Stimulated activated CD4-positive, alpha-beta T cell treated with anti-CD3 and anti-CD28 coated beads, Interleukin-1b, Interleukin-23, amount 100 ng/mL, for 24 hours (primary cell): ENCODE data around the gene GTF2IRD2.
"Not testable (repeated sequence)": the region's sequence is repeated elsewhere in the genome, so short reads cannot be mapped to it uniquely, and the experiment has no call there.

Experiments
- DNase-seq, 4 experiments: peaks; one replicate each; pipeline ENCODE4 v3.0.0-alpha.2; 2020; ENCODE audit warnings: low read depth in 4 of 4, low spot score in 1 of 4

Gene GTF2IRD2

DNA sequence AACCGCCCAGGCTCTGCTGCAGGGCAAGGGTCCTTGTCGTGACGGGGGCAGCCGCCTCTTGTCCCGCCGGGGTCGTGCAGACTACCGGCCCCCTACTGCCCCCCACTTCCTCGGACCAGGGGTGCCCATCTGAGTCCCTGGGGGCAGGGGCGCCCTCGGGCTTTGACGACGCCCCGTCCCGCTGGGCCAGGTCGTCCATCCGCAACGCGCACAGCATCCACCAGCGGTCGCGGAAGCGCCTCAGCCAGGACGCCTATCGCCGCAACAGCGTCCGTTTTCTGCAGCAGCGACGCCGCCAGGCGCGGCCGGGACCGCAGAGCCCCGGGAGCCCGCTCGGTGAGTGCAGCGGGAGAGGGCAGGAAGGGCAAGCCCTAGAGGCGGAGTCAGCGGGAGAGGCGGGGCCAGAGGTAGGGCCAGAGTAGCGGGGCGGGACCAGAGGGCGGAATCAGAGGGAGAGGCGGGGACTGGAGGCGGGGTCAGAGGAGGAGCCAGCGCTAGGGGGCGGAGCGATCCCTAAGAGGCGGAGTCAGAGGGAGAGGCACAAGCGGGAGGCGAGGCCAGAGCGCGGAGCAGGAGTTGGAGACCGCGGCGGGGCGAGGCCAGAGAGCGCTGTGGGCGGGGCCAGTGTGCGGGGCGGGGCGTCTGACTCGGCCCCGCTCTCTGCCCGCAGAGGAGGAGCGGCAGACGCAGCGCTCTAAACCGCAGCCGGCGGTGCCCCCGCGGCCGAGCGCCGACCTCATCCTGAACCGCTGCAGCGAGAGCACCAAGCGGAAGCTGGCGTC is 62.8 kb downstream of the GTF2IRD2 start:
- DNase-seq = peak; percentile 75 to 93 (median 90)

DNA sequence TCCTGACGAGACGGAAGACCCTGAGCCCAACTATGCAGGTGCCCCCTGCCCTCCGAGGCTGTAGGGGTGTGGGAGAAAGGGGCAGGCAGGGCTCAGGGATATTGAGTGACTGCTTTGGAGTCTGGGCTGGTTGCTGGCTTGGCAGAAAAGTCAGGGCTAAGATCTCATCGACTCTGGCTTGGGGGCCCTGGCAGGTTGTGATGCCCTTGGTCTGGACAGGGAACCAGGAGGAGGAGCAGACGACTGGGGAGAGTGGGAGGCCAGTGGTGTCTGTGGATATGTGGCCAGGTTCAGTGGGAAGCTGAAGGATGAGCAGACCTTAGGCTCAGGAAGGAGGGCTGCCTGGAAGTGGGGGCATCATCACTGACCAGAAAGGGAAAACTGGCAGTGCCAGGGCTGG is 67.8 kb downstream of the GTF2IRD2 start:
- not testable (repeated sequence) for DNase-seq

DNA sequence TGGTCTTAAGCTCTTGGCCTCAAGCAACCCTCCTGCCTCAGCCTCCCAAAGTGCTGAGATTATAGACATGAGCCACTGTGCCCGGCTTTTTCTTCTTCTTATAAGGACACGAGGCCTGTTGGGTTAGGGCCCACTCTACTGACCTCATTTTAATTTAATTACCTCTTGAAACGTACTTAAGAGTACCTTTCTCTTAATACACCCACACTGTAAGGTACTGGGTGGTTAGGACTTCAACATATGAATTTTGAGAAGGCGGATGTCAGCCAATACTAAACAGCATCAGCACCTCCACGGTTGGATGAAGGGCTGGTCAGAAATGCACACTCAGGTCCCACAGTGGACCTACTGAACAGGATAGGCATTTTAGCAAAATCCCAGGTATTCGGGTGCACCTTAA is 69.7 kb downstream of the GTF2IRD2 start:
- DNase-seq = not testable (repeated sequence)

DNA sequence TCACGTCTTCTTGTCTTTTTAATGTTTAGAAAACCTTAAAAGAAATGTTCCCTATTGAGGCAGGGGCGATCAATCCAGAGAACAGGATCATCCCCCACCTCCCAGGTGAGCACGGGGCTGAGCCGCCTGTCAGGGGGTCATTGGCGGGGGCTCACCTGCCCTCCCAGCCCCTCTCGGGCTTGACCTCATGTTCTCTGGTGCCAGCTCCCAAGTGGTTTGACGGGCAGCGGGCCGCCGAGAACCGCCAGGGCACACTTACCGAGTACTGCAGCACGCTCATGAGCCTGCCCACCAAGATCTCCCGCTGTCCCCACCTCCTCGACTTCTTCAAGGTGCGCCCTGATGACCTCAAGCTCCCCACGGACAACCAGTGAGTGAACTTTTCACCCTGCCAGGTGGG is 72.4 kb downstream of the GTF2IRD2 start:
- DNase-seq = not testable (repeated sequence)

DNA sequence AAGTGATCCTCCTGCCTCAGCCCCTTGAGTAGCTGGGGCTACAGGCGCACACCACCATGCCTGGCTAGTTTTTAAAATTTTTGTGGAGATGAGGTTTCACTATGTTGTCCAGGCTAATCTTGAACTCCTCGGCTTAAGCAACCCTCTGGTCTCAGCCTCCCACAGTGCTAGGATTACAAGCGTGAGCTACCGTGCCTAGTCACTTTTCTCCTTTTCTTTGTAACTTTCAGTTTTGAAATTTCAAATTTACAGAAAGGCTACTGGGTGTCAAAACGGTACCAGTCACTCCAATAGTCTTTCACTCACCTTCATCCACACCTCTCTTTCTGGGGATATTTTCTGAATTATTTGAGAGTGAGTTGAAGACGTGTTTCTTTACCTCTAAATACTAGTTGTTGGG is 76.3 kb downstream of the GTF2IRD2 start:
- not testable (repeated sequence) for DNase-seq

DNA sequence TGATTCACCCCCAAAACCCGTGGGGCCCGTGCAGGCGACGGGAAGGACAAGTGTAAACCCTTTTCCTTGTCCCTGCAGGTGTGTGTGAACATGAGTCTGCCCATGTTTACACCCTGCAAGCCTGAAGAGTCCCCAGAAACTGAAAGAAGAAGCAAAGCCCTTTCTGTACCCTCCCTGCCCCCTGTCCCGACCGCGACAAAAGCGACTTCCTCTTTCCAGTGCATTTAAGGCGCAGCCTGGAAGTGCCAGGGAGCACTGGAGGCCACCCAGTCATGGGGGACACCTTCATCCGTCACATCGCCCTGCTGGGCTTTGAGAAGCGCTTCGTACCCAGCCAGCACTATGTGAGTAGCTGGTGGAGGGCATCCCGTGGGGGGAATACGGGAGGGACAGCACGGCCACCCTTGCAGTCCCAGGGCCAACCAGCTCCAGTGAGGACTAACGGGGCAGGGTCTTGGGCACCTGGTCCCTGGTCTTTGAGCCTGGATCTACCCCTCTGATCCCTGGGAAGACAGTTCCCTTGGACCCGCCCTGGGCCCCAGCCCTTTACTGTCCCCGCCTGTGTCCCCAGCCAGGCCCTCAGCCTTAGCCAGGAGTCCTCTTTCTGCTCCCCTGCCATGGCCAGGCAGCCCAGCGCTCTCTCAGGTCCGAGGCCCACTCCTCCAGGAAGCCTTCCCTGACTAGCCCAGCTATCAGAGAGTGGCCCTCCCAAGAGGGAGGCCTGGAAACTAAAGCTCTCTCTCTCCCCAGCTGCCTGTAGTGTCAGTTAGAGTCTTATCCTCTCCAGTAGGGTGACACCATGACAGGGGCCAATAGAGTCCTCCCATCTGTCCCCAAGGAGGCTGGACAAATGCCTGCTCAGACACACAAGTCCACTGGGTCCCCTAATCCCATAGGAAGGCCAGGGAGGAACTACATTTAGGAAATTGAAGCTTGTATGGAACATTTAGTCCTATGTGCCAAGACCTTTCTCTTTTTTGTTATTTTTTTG is 77.3 kb downstream of the GTF2IRD2 start, which contains the start of gene NCF1:
NCF1 (plus strand) TSS at position 252 of the 991 bp plus-strand sequence; CDS start at position 273, 21 bp downstream.
- not testable (repeated sequence) for DNase-seq

DNA sequence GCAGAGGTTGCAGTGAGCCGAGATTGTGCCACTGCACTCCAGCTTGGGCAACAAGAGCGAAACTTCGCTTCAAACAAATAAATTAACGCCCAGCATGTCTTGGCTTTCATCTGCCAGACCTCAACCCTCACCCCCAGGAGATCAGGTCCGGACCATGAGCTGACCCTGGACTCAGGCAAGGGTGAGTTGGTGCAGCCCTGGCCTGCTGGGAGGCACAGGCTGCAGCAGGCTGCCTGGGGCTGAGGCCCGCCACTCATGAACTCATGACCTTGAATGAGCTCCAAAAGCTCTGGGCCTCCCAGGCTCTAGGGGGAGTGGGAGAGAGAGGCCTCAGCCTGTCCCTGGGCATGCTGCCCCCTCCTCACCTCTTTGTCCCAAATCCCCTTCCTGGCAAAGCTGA is 79.3 kb downstream of the GTF2IRD2 start:
- not testable (repeated sequence) for DNase-seq

DNA sequence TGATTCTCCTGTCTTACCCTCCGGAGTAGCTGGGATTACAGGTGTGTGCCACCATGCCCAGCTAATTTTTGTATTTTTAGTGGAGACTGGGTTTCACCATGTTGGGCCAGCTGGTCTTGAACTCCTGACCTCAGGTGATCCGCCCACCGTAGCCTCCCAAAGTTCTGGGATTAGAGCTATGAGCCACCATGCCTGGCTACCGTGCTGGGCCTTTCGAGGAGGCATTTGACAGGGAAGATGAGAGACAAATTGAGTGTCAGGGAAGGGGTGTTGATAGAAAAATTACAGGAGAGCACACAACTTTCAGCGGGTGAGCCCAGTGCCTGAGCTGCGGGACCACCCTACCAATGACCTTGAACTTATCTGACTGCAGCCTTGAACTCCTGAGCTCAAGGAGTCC is 81.3 kb downstream of the GTF2IRD2 start:
- DNase-seq = not testable (repeated sequence)

DNA sequence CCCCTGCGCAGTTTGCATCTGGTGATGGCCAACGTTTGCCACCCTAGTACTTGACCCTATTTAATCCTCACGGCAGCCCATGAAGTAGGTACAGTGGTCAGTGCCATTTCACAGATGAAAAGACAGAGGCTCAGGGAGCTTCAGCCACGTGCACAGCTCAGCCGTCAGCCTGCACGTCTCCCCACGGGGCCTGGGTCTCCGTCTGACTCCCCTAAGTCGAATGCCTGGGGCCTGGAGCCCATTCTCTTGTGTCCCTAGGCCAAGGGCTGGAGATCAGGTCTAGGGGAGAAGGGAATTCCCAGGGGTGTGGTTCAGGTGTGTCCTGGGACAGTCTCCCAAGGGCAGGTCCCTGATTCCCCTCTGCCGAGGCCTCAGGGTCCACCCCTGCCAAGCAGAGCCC is 84.4 kb downstream of the GTF2IRD2 start:
- DNase-seq = not testable (repeated sequence)

DNA sequence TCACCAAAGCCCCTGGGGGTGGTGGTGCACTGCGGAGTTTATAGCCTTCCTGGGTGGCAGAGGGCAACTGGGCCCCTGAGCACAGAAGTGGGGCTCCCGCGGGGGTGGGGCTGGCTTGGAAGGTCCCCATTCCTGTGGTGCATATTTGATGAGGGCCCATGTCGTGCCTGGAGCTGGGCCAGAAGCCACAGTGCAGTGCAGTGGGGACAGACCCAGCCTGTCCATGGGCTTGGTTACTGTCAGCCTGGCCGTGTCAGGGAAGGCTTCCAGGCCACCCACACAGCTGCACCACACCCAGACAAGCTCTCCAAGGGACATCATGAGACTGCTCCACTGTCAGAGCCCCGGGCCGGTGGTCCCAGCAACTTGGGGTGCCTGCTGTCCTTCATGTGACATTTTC is 84.9 kb downstream of the GTF2IRD2 start:
- DNase-seq = not testable (repeated sequence)

DNA sequence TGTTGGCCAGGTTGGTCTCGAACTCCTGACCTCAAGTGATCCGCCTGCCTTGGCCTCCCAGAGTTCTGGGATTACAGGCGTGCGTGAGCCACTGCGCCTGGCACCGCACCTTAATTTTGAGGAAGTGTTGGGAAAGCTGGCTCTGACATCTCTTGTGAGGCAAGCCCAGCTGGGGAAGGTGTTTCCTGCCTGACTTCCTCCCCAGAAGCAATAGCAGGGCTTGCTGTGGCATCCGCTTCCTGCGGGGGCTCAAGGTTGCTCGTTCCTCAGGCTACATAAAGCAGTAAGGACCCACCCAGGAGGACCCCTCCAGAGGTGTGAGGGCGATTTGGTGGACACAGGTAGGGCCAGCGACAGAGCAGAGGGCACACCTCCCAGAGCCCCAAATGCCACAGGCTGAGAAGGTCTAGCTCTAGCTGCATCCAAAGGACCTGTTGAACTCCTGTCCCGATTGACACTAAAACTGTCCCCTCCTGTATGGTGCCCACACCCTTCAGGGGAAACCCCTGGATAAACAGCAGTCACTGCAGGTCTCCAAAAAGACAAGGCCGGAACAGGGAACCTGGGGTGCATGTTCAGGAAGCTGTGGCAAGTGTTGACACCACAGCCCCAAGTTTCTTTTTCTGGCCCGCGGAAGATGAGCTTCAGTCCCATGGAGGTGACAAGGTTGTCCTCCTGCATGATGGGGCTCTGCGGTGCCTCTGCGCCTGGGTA is 86.0 kb downstream of the GTF2IRD2 start:
- DNase-seq = not testable (repeated sequence)

DNA sequence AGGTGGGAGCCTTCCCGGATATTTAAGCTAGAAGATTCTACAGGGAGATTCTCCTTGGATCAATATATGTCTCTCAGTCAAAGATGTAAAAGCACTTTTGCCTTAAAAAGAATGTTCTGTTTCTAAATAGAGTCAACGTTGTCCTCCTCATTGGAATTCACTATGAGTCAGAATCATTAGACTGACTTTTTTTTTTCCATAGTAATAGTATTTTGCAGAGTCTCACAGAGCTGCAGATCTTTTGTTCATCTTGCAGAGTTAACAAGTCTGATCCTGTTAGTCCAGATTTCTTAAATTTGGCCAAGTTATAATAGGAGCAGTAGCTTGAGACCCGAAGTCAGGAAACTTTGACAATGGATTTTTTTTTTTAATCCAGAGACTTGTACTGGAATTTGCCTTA is 92.4 kb downstream of the GTF2IRD2 start:
- not testable (repeated sequence) for DNase-seq

DNA sequence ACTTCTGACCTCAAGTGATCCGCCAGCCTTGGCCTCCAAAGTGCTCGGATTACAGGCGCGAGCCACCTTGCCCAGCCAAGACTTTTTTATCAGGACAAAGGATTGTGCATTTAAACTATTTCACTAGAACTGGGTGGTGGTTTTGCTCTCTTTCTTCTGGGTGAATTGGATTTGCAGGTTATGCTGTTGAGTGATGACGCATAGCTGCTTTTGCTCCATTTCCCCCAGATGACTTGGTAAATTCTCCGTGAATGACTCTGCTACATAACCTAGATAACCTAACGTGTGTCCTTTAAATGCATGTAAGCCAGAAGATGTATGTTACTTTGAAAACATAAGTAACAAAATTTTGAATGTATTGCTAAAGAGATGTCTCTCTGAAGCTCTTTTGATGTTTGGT is 93.1 kb downstream of the GTF2IRD2 start:
- not testable (repeated sequence) for DNase-seq

DNA sequence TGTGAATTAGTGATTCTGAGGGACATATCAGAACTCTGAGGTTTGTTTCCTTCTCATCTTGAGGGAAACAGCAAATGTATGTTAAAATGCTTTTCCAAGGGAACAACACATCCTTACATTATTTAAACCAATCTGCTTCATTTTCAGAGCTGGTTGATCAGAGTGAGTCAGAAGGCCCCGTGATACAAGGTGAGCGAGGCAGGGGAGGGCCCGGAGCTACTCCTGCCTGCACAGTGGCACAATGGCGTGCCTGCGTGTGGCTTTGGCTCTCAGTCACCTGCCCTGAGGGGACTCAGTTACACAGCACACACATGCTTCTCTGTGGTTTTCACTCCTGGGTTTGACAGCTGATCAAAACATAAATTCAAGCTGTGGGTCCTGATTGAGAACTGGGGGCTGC is 94.7 kb downstream of the GTF2IRD2 start:
- not testable (repeated sequence) for DNase-seq

DNA sequence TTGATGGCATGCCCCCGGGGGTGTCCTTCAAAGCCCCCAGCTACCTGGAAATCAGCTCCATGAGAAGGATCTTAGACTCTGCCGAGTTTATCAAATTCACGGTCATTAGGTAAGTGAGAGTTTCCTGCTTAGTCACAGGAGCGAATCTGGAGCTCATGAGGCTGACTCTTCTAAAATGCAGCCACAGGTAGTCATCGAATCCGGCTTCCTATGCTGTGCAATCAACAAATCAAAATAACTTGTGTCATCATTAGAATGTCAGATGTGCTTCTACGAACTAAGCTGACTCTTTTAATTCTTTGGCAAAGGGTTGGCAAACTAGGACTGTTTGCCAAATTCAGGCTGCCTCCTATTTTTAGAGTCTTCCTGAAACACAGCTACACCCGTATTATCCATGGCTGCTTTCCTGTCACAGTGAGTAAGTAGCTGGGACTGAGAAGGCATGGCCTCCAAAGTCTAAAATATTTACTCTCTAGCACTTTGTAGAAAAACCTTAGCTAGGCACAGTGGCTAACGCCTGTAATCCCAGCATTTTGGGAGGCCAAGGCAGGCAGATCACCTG is 97.4 kb downstream of the GTF2IRD2 start:
- not testable (repeated sequence) for DNase-seq
